Measurements from ENCODE around the gene ZNF3.
A peak's percentile ranks its signal among the peaks of the same experiment; 100 is the strongest.
"Not testable (repeated sequence)": the region's sequence is repeated elsewhere in the genome, so short reads cannot be mapped to it uniquely, and the experiment has no call there.

ZNF3 gene

GRCh38 chr7:100081535-100082102, at the start of gene ZNF3:
ZNF3 (minus strand) TSS chr7:100081723; CDS start chr7:100077357, 4,366 bp downstream.
- peak within 1 kb of the TSS; percentile 84 for H3K4me3 ChIP-seq (ENCODE audit: low read depth, low read length)
- peak; percentile 70 for TF ChIP-seq CTCF (IDR thresholded peaks at IDR 0.05; ENCODE audit: low read depth, low read length)

GRCh38 chr7:100130608-100131453, 49.3 kb upstream of the ZNF3 start:
- TF ChIP-seq CTCF (IDR thresholded peaks at IDR 0.05; ENCODE audit: low read depth, low read length): peak; percentile 61; the same call in 1 of the 2 replicates
- H3K4me3 ChIP-seq (ENCODE audit: low read depth, low read length): no peak overlapping the region

GRCh38 chr7:100130220-100130607, 48.7 kb upstream of the ZNF3 start:
- not testable (repeated sequence) for H3K4me3 ChIP-seq (ENCODE audit: low read depth, low read length)

- H3K4me3 ChIP-seq (ENCODE audit: low read depth, low read length): no peak overlapping the region
- no peak for TF ChIP-seq CTCF (IDR thresholded peaks at IDR 0.05; ENCODE audit: low read depth, low read length)
These were observed 47.1 kb upstream of the ZNF3 start for GRCh38 chr7:100128637-100128963.

- no peak for TF ChIP-seq CTCF (IDR thresholded peaks at IDR 0.05; ENCODE audit: low read depth, low read length)
- peak overlapping the region; percentile 83 for H3K4me3 ChIP-seq (ENCODE audit: low read depth, low read length)
These were observed 46.5 kb upstream of the ZNF3 start for GRCh38 chr7:100127866-100128636.

- TF ChIP-seq CTCF (IDR thresholded peaks at IDR 0.05; ENCODE audit: low read depth, low read length): no peak
- peak within 1 kb of the TSS; percentile 83 for H3K4me3 ChIP-seq (ENCODE audit: low read depth, low read length)
These were observed 45.7 kb upstream of the ZNF3 start, which contains the start of gene MBLAC1 for GRCh38 chr7:100126931-100127865. MBLAC1 (plus strand) TSS chr7:100126967; CDS start chr7:100127396, 429 bp downstream.

Data from WI38 (cell line).